GM18526 (cell line): ENCODE data around the gene MCOLN1.

Source experiments
- POLR2A ChIP-seq: IDR thresholded peaks from 3 replicates; pipeline ENCODE4 v1.6.1; 2011; ENCODE audit not compliant: insufficient read length; ENCODE audit errors: extremely low read depth

MCOLN1 gene

DNA sequence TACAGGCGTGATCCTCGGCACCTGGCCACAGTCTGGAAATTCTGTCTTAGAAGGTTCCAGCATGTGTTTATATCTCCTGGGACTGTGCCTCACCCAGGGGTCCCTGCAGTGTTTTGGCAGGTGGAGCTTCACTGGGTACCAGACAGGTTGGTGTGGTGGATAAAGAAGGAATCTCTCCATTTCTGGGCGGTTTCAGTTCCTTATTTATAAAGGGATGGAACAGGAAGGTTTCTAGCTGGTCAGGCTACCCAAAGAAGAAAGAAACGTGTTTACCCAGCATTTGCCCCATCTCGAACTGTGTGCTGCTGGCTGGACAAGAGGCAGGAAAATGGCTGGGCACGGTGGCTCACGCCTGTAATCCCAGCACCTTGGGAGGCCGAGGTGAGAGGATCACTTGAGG lies 22.9 kb downstream of the MCOLN1 start:
- TF ChIP-seq POLR2A: no peak

DNA sequence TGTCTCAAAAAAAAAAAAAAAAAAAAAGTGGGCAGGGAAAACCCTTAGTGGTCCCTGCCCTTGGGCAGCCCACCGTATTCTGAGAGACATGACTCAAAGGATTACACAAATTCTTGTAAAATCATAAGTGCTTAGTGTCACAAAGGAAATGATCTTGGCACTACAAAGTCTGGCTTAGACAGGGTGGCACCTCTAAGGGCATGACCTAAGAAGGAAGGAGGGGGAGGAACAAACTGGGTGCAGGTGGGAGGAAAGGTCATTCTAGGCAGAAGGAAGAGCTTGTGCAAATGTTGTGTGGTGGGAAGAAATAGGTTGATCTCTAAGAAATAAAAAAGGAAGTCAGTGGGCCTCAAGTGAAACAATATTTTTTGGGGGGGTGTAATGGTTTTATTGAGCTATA lies 23.5 kb downstream of the MCOLN1 start:
- no peak for TF ChIP-seq POLR2A

DNA sequence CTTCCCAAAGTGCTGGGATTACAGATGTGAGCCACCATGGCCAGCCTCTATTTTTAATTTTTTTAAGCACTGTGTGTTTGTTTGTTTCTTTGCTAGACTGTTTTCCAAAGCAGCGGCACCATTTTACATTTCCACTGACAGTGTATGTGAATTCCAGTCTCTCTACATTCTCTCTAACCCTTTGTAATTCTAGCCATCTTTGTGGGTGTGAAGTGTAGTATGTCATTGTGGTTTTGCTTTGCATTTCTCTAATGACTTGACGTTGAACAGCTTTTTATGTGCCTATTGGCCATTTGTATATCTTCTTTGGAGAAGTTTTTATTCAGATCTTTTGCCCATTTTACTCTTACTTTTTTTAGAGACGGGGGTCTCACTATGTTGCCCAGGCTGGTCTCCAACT lies 24.7 kb downstream of the MCOLN1 start:
- no peak for TF ChIP-seq POLR2A

DNA sequence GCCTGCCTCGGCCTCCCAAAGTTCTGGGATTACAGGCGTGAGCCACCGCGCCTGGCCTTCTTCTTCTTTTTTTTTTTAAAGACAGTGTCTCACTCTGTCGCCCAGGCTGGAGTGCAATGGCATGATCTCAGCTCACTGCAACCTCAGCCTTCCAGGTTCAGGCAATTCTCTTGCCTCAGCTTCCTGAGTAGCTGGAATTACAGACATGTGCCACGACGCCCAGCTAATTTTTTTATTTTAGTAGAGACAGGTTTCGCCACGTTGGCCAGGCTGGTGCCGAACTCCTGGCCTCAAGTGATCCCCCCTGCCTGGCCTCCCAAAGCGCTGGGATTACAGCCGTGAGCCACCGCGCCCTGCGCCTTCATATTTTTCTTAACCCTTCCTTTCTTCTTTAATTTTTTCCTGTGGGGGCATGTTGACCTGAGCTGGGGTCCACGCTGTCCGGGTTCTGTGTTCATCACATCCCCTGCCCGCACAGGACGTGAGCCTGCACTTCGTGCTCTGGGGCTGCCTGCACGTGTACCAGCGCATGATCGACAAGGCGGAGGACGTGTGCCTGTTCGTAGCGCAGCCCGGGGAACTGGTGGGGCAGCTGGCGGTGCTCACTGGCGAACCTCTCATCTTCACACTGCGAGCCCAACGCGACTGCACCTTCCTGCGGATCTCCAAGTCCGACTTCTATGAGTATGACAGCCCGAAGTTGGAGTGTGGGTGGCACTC lies 27.2 kb downstream of the MCOLN1 start:
- no peak for TF ChIP-seq POLR2A

DNA sequence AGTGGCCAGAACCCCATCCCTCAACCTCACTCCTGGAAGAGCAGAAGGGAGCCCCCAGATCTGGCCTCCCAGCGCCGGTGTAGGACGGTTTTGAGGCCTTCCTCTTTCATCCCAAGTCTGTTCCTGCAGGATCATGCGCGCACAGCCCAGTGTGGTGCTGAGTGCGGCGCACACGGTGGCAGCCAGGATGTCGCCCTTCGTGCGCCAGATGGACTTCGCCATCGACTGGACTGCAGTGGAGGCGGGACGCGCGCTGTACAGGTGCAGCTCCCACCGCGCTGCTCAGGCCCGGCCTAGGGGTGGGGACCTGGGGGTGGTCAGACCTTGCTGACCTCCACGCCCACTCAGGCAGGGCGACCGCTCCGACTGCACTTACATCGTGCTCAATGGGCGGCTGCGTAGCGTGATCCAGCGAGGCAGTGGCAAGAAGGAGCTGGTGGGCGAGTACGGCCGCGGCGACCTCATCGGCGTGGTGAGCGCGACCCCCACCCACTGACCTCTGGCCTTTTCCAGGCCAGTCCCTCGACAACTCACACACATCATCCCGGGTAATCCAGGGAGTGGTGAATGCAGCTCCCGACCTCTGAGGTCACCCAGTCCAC lies 27.8 kb downstream of the MCOLN1 start:
- TF ChIP-seq POLR2A: no peak

DNA sequence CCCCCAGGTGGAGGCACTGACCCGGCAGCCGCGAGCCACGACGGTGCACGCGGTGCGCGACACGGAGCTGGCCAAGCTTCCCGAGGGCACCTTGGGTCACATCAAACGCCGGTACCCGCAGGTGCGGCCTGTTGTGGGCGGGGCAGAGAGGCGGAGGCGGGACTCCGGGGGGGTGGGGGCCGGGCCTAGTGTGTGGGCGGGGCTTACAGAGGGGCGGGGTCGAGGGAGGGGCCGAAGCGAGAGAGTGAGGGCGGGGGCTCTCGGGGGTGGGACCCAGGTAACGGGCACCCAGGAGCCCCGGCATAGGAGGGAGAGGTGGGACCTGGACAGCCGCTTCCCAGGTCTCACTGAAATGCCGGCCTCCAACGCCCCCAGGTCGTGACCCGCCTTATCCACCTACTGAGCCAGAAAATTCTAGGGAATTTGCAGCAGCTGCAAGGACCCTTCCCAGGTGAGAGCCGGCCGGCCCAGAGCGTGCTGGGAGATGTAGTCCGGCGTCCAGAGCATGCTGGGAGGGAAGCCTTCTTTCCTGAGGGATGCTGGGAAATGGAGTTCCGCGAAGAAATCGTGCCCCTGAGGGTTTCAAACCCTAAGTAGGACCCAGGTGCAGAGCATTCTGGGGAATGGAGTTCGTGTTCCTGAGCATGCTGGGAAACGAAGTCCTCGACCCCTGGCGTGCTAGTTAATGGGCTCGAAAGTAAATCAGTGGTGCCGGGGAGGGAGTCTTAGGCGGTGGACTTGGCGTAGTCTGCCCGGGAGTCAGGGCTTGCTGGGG lies 28.8 kb downstream of the MCOLN1 start:
- no peak for TF ChIP-seq POLR2A

DNA sequence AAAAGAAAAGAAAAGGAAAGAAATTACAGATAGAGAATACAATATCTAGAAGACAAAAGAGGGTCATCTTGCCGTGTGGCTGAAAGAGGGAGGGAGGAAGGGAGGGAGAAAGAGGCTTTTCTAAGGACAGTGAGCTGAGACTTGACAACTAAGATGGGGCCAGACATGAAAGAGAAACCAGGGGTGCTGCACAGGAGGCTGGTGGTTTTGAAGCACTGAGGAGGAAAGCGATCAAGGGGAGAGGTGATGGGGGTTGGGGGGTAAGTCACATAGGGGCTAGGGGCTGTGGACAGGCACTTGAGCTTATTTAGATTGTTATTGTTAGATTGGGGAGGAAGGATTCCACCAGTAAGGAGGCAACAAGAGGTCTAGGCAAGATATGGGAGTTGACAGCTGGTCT lies 30.4 kb downstream of the MCOLN1 start:
- TF ChIP-seq POLR2A: no peak

DNA sequence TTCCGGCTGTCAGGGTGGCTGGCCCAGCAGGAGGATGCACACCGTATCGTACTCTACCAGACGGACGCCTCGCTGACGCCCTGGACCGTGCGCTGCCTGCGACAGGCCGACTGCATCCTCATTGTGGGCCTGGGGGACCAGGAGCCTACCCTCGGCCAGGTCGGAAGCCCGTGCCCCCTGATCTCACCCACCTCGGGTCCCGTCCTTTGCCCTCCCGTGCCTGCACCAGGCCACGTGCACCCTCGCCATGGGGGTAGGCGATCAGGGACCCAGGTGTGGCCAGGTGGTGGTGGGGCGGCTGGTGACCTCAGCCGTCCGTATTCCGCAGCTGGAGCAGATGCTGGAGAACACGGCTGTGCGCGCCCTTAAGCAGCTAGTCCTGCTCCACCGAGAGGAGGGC lies 32.1 kb downstream of the MCOLN1 start:
- no peak for TF ChIP-seq POLR2A

DNA sequence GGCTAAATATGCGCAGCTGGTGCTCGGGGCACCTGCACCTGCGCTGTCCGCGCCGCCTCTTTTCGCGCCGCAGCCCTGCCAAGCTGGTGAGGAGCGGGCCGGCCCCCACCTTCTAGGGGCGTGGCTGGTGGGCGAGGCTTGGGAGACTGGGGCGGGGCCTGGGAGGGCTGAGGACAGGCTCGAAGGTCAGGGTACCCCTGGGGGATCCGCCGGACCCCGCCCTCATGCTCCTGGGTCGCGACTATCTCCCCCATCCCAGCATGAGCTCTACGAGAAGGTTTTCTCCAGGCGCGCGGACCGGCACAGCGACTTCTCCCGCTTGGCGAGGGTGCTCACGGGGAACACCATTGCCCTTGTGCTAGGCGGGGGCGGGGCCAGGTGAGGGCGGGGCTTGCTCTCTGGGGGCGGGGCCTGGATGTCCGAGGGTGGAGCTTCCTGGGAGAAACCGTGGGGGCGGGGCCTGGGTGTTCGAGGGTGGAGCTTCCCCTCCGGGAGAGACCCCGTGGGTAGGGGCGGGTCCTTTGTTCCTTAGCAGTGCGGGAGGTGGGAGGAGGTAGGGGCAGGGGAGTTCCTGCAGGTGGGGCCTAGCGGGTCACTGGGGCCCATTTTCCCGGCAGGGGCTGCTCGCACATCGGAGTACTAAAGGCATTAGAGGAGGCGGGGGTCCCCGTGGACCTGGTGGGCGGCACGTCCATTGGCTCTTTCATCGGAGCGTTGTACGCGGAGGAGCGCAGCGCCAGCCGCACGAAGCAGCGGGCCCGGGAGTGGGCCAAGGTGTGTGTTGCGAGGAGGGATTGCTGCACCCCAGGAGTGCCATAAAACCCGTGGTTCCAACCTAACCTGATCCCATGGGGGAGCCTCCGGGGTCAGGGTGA lies 32.8 kb downstream of the MCOLN1 start:
- no peak for TF ChIP-seq POLR2A

DNA sequence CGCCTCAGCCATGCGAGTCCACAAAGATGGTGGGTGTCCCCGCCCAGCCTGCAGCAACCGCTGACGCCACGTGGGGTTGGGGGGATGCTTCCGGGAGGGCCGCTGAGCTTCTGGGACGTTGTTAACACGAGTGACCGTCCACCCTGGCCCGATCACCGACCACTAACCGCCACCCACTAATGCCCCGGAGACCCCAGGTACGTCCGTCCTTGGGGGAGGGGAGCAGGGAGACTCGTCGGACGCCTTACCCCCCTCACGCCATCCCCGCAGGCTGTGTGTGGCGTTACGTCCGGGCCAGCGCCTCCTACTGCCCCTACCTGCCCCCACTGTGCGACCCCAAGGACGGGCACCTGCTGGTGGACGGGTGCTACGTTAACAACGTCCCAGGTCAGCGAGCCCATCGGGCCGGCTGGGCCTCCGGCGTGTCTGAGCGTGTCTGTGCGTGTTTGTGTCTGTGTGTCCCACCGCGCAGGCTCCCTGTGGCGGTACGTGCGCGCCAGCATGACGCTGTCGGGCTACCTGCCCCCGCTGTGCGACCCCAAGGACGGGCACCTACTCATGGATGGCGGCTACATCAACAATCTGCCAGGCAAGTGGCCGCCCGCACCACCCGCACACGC lies 34.4 kb downstream of the MCOLN1 start:
- TF ChIP-seq POLR2A: no peak

DNA sequence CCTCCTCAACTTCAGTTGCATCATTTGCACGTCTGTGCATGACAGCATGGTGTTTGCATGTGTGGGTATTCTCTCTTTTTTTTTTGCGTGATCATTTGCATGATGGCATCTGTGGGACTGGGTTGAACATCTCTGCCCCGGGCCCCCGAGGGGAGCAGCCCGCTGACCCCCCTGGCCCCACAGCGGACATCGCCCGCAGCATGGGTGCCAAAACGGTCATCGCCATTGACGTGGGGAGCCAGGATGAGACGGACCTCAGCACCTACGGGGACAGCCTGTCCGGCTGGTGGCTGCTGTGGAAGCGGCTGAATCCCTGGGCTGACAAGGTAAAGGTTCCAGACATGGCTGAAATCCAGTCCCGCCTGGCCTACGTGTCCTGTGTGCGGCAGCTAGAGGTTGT lies 36.2 kb downstream of the MCOLN1 start:
- TF ChIP-seq POLR2A: no peak

DNA sequence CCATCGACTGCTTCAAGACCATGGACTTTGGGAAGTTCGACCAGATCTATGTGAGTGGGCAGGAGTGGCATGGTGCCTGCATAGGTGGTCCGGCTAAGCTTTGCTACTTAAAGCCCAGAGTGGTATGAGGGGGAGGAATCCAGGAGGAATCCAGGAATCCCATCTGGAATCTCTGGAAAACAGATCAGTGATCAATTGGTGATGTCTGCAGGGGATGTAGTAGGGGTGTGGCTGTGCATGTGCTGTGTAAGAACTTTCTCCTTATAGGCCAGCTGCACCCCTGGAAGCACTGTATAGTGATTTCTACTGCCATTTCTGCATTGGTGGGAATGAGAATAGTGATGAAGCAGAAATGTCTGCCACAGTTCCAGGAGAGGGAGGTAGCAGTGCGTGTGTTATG lies 36.7 kb downstream of the MCOLN1 start:
- TF ChIP-seq POLR2A: no peak

DNA sequence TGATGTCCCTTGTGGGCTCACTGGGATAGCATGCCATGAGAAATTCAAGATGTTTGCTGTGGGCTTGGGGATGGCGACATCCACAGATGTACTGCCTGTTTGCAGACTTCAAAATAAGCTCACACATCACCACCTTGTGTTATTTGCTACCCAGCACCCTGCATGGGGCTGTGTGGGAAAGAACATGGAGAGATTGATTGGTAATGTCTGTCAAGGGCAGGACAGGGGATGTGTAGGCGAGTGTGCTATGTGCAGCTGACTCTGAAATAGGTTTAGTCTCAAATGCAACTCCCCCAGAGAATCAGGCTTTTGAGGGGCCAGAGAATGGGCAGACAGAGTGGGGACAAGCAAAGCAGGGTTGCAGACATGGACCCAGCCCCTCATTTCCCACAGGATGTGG lies 37.8 kb downstream of the MCOLN1 start:
- TF ChIP-seq POLR2A: no peak

DNA sequence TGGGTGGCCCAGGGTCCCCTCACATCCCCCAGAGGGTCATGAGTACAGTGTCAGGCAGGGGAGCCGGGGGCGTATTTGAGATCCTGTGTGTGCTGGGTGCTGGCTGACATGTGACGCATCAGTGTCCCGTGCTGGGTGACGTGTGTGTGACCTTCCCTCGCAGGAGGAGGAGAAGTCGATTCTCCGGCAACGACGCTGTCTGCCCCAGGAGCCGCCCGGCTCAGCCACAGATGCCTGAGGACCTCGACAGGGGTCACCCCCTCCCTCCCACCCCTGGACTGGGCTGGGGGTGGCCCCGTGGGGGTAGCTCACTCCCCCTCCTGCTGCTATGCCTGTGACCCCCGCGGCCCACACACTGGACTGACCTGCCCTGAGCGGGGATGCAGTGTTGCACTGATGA lies 38.9 kb downstream of the MCOLN1 start:
- TF ChIP-seq POLR2A: no peak
